Parathyroid adenoma (tissue), 2 donors: ENCODE measurements around the gene PRDM8.

Experiments
- H2AFZ ChIP-seq: fragments of 300-600 bp; sonication (generic); one replicate; pipeline ENCODE4 v1.7.0; 2017; ENCODE audit warnings: antibody characterized with exemption, mild to moderate bottlenecking
- H3K27ac ChIP-seq: fragments of 300-600 bp; sonication (generic); one replicate; pipeline ENCODE4 v1.7.0; 2017
- H3K27me3 ChIP-seq: fragments of 300-600 bp; sonication (generic); one replicate; pipeline ENCODE4 v1.7.0; 2017; ENCODE audit warnings: low read length; ENCODE audit not compliant: control insufficient read depth, insufficient read depth
- H3K36me3 ChIP-seq: fragments of 300-600 bp; sonication (generic); one replicate; pipeline ENCODE4 v1.7.0; 2017; ENCODE audit warnings: low read length; ENCODE audit not compliant: control insufficient read depth, insufficient read depth
- H3K4me1 ChIP-seq: fragments of 300-600 bp; sonication (generic); one replicate; pipeline ENCODE4 v1.7.0; 2017; ENCODE audit warnings: control low read depth
- H3K4me2 ChIP-seq: fragments of 300-600 bp; sonication (generic); one replicate; pipeline ENCODE4 v1.7.0; 2017; ENCODE audit warnings: low read length
- H3K4me3 ChIP-seq: fragments of 300-600 bp; sonication (generic); one replicate; pipeline ENCODE4 v1.7.0; 2017; ENCODE audit warnings: low read depth, low read length
- H3K79me2 ChIP-seq: fragments of 300-600 bp; sonication (generic); one replicate; pipeline ENCODE4 v1.7.0; 2017; ENCODE audit warnings: control low read depth
- H3K9ac ChIP-seq: fragments of 300-600 bp; sonication (generic); one replicate; pipeline ENCODE4 v1.7.0; 2017; ENCODE audit warnings: mild to moderate bottlenecking
- H3K9me3 ChIP-seq: fragments of 300-600 bp; sonication (generic); one replicate; pipeline ENCODE4 v1.7.0; 2017; ENCODE audit warnings: low read length; ENCODE audit not compliant: control insufficient read depth
- TF ChIP-seq, protein P1 (sequence below): fragments of 300-600 bp; sonication (generic); IDR thresholded peaks from one replicate; pipeline ENCODE4 v1.7.0; 2017; ENCODE audit warnings: antibody characterized with exemption, mild to moderate bottlenecking
- donor health status: primary hyperparathyroidism.

The PRDM8 gene

DNA sequence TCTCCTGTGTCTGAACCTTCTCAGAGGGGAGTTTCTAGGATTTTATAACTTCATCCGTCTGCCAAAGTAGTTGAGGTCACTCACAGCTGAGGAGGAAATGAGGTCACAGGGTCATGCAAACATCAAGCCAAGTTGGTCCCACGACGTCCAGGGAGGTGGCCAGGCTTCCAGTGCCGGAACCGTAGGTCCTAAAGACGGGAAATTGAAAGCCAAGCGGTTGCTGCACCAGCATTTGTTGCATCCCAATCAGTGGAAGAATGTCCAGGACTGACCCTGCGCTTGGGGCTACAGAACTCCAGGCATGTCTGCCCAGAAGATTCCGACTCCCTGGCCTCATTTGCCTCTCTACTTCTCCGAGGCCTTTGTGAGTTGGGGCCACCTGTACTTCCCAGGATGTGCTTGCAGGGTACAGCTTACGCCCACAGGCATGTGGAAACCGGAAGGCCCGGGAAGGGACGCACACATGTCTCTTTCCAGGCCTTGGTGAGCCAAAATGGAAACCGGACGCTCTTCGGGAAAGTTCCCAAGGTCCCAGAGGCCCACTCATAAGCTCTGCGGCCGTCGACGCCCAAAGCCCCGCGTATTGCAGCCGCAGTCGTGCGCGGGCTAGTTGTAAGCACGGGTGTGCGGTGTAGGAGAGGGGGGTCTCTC, 9.3 kb downstream of the PRDM8 start:
- Histone ChIP-seq H3K27me3 (no peaks in the 10 kb centered on the region), H3K79me2 (no peaks in the 10 kb centered on the region), H3K9ac (no peak overlapping the region)

DNA sequence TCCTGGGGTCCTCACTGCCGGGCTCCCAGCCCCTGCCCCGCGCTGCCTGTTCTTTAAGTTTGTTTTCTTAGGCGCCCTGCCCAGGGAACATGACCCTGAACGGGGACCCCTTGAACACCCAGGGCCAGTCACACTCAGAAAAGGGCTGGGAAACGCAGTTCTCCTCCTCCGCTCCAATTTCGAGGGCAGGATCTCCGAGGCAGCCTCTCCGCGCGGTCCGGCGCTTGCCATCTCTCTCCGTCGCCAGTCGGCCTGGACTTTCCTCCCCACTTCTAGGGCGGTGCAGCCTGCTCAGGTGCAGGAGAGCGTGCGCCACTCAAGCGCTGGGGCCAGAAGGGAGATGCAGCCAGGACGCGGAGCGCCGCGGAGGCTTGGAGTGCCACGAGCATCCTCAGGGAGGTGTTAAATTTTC, 9.9 kb downstream of the PRDM8 start:
- no peak overlapping the region for H2AFZ ChIP-seq
- no peaks in the 10 kb centered on the region for H3K79me2 ChIP-seq
- H3K9me3 ChIP-seq, result no peaks in the 10 kb centered on the region
- no peaks in the 10 kb centered on the region for H3K27me3 ChIP-seq
- H3K9ac ChIP-seq, result no peak overlapping the region
- TF ChIP-seq, protein P1, sequence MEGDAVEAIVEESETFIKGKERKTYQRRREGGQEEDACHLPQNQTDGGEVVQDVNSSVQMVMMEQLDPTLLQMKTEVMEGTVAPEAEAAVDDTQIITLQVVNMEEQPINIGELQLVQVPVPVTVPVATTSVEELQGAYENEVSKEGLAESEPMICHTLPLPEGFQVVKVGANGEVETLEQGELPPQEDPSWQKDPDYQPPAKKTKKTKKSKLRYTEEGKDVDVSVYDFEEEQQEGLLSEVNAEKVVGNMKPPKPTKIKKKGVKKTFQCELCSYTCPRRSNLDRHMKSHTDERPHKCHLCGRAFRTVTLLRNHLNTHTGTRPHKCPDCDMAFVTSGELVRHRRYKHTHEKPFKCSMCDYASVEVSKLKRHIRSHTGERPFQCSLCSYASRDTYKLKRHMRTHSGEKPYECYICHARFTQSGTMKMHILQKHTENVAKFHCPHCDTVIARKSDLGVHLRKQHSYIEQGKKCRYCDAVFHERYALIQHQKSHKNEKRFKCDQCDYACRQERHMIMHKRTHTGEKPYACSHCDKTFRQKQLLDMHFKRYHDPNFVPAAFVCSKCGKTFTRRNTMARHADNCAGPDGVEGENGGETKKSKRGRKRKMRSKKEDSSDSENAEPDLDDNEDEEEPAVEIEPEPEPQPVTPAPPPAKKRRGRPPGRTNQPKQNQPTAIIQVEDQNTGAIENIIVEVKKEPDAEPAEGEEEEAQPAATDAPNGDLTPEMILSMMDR, result no peak
- H3K36me3 ChIP-seq, result no peaks in the 10 kb centered on the region
- no peak overlapping the region for H3K4me3 ChIP-seq
- H3K4me1 ChIP-seq, result no peaks in the 10 kb centered on the region
- H3K27ac ChIP-seq, result no peak overlapping the region
- H3K4me2 ChIP-seq, result no peak overlapping the region

More for the DNA sequence above, 9.3 kb downstream of the PRDM8 start:
- Histone ChIP-seq H3K36me3 (no peaks in the 10 kb centered on the region), H3K4me2 (no peak overlapping the region), H2AFZ (no peak overlapping the region), H3K4me1 (no peaks in the 10 kb centered on the region), H3K4me3 (no peak overlapping the region), H3K9me3 (no peaks in the 10 kb centered on the region), H3K27ac (no peak overlapping the region)
- TF ChIP-seq, protein P1, result no peak

DNA sequence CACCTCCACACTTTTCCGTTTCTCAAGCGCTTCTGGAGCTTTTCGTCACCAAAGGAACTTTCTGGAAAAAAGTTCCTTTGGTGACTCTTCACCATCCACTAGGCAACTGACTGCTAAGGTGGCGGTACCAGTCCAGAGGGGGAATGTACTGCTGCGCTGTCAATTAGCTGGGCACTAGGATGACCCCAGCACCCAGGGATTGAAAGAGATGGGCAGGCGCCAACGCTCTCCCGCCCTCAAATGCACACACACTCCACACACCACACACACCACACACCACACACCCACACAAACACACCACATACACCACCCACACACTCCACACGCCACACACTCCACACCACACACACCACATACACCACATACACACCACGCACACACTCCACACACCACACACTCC, 10.4 kb downstream of the PRDM8 start:
- H3K36me3 ChIP-seq, result no peaks in the 10 kb centered on the region
- H3K9ac ChIP-seq, result no peak overlapping the region
- H3K4me3 ChIP-seq, result no peak overlapping the region
- H3K4me1 ChIP-seq, result no peaks in the 10 kb centered on the region
- H2AFZ ChIP-seq, result no peak overlapping the region
- no peaks in the 10 kb centered on the region for H3K9me3 ChIP-seq
- no peaks in the 10 kb centered on the region for H3K79me2 ChIP-seq
- TF ChIP-seq, protein P1, result no peak
- no peak overlapping the region for H3K27ac ChIP-seq
- H3K27me3 ChIP-seq, result no peaks in the 10 kb centered on the region
- H3K4me2 ChIP-seq, result no peak overlapping the region

DNA sequence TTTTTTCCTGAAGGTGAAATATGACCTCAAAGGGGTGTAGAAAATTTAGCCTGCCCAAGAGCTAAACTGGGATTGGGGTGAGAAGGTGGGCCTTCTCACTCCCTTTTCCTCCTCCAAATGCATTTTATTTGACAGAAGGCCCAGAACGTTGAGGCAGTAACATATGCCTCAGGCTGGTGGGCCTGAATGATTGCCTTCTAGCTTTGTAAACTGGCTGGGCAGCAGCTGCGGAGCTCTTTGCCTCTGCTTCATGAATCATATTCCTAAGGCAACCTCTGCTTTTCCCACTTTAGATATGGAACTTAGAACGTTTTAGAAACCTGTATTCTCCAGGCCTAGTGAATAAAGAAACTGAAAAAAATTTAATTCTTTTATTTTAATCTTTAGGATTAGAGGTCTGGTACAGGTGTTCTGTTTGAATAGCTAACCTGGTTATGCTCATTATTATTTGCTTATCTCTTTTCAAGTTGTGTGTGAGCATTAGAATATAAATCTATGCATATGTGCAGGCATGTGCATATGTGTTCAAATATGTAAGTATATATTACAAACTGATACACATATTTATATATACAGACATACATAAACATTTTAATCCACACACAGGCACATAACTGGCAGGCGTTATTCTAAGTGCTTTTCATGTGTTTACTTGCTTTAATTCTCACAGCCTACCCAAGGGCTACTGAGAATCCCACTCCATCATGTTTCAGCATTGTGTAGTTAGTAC, 11.5 kb downstream of the PRDM8 start:
- Histone ChIP-seq H3K79me2 (no peaks in the 10 kb centered on the region), H3K27me3 (no peaks in the 10 kb centered on the region), H2AFZ (no peak overlapping the region), H3K4me1 (no peaks in the 10 kb centered on the region), H3K9ac (no peak overlapping the region), H3K4me2 (no peak overlapping the region), H3K9me3 (no peaks in the 10 kb centered on the region), H3K4me3 (no peak overlapping the region), H3K36me3 (no peaks in the 10 kb centered on the region), H3K27ac (no peak overlapping the region)
- TF ChIP-seq, protein P1, result no peak

DNA sequence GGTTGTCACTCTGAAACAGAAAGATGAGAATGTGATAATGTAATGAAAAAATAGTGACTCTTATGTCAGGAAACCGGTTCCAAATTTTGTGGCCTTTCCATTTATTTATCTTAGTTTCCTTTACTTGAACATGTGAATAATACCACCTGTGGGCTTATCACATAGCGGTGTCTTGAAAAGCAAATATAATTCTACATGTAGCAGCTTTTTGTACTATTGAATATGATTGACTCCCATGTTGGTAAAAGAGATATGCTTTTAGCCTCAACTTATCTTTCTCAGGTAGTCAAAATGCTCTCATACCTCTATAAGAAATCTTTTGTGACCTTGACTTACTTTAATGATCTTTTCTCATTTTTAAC, 12.0 kb downstream of the PRDM8 start:
- Histone ChIP-seq H3K9ac (no peak overlapping the region), H3K79me2 (no peaks in the 10 kb centered on the region), H3K9me3 (no peaks in the 10 kb centered on the region), H3K27ac (no peak overlapping the region), H3K4me1 (no peaks in the 10 kb centered on the region), H3K27me3 (no peaks in the 10 kb centered on the region), H3K4me2 (no peak overlapping the region), H3K4me3 (no peak overlapping the region), H2AFZ (no peak overlapping the region), H3K36me3 (no peaks in the 10 kb centered on the region)
- TF ChIP-seq, protein P1, result no peak
